ENCODE results near the gene G6PC1. TPM values are rescaled to one million over a fixed set of nuclear protein-coding genes. Genes with fewer than 3 reads are reported as not detected.

G6PC1 gene
- total and polyA plus RNA-seq, 2 of the 13 experiments (the other 11 are each of a cell fraction or from before 2014, with no cell fraction given) = 1.7 to 37.9 TPM

DNA sequence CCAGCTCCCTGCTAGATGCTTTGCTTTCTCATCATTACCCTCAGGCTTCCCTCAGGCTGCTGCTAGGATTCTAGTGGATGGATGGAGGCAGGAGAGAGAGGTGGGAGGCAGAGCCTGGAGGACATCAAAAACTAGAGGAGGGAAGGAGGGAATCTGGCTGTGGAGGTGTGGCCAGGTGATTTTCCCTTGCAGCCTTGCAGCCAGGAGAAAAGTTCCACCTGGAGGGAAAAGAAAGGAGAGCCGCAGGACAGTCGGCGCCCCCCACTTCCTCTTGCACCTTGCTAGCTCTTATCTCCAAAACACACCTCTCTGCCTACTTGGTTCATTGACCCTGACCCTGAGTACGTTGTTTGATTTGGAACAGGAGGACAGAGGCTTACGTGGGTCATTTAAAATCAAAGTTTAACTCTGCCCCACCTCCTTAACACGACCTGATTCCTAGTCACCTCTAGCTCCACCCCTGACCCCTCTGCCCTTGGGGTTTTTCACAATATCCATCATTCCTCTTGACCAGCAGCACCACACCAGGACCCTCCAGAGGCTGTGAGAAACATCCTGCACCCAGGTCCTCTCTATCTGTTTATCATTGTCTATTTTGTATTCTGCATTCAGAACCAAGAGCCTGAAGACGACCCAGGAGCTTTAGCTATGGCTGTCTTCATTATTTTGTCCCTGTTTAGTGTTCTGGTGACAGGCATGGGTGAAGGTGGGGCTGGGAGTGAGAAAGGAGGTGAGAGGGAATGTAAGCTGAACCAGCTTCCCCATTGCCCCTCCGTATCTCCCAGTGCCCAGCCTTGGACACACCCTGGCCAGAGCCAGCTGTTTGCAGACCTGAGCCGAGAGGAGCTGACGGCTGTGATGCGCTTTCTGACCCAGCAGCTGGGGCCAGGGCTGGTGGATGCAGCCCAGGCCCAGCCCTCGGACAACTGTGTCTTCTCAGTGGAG is 33.7 kb upstream of the G6PC1 start (continued):
- TF ChIP-seq MIER3 (CRISPR knock-in tag; IDR thresholded peaks at IDR 0.05; ENCODE audit: borderline replicate concordance) (peak; percentile 55; the same call in 1 of the 2 replicates), DMAP1 (CRISPR knock-in tag; IDR thresholded peaks at IDR 0.05) (no peak), SALL1 (CRISPR knock-in tag; IDR thresholded peaks at IDR 0.05) (peak; percentile 68), ZFP82 (CRISPR knock-in tag; IDR thresholded peaks at IDR 0.05; ENCODE audit: borderline replicate concordance) (0 out of 2 replicates have a peak, but pooled peaks have one; percentile 17), ZMYM4 (CRISPR knock-in tag; IDR thresholded peaks at IDR 0.05) (peak; percentile 61), GATAD1 (CRISPR knock-in tag; IDR thresholded peaks at IDR 0.05) (peak; percentile 32; the same call in 1 of the 2 replicates), PHF5A (CRISPR knock-in tag; IDR thresholded peaks at IDR 0.05; ENCODE audit: low read depth, unreplicated experiment) (peak; percentile 49), ZNF34 (CRISPR knock-in tag; IDR thresholded peaks at IDR 0.05; ENCODE audit: borderline replicate concordance) (no peak), TEAD3 (CRISPR knock-in tag; optimal IDR thresholded peaks at IDR 0.05; ENCODE audit: borderline replicate concordance) (no peak), MLX (CRISPR knock-in tag; IDR thresholded peaks at IDR 0.05) (peak; percentile 81; the same call in 1 of the 2 replicates), GABPB1 (CRISPR knock-in tag; IDR thresholded peaks at IDR 0.05) (no peak; the same call in 1 of the 2 replicates), ZNF740 (CRISPR knock-in tag; IDR thresholded peaks at IDR 0.05) (no peak), DRAP1 (CRISPR knock-in tag; IDR thresholded peaks at IDR 0.05) (no peak), GATAD2A (CRISPR knock-in tag; IDR thresholded peaks at IDR 0.05) (peak; percentile 83), ZNF510 (CRISPR knock-in tag; IDR thresholded peaks at IDR 0.05; ENCODE audit: low read depth) (0 out of 2 replicates have a peak, but pooled peaks have one; percentile 49), E2F1 (CRISPR knock-in tag; IDR thresholded peaks at IDR 0.05) (no peak), ZHX1 (CRISPR knock-in tag; IDR thresholded peaks at IDR 0.05; ENCODE audit: low read depth) (no peak), ZFX (CRISPR knock-in tag; IDR thresholded peaks at IDR 0.05; ENCODE audit: low read depth) (peak; percentile 50; the same call in 1 of the 2 replicates), NCOR1 (IDR thresholded peaks at IDR 0.05; ENCODE audit: borderline replicate concordance, low read length) (peak; percentile 91)
- TF ChIP-seq, protein P1, sequence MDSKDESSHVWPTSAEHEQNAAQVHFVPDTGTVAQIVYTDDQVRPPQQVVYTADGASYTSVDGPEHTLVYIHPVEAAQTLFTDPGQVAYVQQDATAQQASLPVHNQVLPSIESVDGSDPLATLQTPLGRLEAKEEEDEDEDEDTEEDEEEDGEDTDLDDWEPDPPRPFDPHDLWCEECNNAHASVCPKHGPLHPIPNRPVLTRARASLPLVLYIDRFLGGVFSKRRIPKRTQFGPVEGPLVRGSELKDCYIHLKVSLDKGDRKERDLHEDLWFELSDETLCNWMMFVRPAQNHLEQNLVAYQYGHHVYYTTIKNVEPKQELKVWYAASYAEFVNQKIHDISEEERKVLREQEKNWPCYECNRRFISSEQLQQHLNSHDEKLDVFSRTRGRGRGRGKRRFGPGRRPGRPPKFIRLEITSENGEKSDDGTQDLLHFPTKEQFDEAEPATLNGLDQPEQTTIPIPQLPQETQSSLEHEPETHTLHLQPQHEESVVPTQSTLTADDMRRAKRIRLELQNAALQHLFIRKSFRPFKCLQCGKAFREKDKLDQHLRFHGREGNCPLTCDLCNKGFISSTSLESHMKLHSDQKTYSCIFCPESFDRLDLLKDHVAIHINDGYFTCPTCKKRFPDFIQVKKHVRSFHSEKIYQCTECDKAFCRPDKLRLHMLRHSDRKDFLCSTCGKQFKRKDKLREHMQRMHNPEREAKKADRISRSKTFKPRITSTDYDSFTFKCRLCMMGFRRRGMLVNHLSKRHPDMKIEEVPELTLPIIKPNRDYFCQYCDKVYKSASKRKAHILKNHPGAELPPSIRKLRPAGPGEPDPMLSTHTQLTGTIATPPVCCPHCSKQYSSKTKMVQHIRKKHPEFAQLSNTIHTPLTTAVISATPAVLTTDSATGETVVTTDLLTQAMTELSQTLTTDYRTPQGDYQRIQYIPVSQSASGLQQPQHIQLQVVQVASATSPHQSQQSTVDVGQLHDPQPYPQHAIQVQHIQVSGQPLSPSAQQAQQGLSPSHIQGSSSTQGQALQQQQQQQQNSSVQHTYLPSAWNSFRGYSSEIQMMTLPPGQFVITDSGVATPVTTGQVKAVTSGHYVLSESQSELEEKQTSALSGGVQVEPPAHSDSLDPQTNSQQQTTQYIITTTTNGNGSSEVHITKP (CRISPR knock-in tag; IDR thresholded peaks at IDR 0.05; ENCODE audit: low read depth) = 0 out of 2 replicates have a peak, but pooled peaks have one; percentile 40

All from HepG2 (cell line).